C4-2B (cell line): ENCODE measurements around the gene FRMD7.

ENCODE experiments used
- H3K27ac ChIP-seq: fragments of 450-650 bp; 2 replicates; pipeline ENCODE4 v1.5.1; 2017
- ZFX ChIP-seq: fragments of 450-650 bp; IDR thresholded peaks from 2 replicates; pipeline ENCODE4 v1.6.1; 2017
- TF ChIP-seq, protein P1 (sequence below): fragments of 450-650 bp; conservative IDR thresholded peaks from 2 replicates; pipeline ENCODE4 v1.5.1; 2017; ENCODE audit warnings: mild to moderate bottlenecking

FRMD7 gene

GRCh38 chrX:132153166-132153565 is 25.3 kb upstream of the FRMD7 start:
- TF ChIP-seq ZFX, result no peak
- TF ChIP-seq, protein P1, sequence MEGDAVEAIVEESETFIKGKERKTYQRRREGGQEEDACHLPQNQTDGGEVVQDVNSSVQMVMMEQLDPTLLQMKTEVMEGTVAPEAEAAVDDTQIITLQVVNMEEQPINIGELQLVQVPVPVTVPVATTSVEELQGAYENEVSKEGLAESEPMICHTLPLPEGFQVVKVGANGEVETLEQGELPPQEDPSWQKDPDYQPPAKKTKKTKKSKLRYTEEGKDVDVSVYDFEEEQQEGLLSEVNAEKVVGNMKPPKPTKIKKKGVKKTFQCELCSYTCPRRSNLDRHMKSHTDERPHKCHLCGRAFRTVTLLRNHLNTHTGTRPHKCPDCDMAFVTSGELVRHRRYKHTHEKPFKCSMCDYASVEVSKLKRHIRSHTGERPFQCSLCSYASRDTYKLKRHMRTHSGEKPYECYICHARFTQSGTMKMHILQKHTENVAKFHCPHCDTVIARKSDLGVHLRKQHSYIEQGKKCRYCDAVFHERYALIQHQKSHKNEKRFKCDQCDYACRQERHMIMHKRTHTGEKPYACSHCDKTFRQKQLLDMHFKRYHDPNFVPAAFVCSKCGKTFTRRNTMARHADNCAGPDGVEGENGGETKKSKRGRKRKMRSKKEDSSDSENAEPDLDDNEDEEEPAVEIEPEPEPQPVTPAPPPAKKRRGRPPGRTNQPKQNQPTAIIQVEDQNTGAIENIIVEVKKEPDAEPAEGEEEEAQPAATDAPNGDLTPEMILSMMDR, result no peak
- no peak overlapping the region for H3K27ac ChIP-seq

- no peak overlapping the region for H3K27ac ChIP-seq
- TF ChIP-seq, protein P1, result no peak
- no peak for TF ChIP-seq ZFX
Observed at GRCh38 chrX:132146456-132146855, 18.6 kb upstream of the FRMD7 start.

DNA sequence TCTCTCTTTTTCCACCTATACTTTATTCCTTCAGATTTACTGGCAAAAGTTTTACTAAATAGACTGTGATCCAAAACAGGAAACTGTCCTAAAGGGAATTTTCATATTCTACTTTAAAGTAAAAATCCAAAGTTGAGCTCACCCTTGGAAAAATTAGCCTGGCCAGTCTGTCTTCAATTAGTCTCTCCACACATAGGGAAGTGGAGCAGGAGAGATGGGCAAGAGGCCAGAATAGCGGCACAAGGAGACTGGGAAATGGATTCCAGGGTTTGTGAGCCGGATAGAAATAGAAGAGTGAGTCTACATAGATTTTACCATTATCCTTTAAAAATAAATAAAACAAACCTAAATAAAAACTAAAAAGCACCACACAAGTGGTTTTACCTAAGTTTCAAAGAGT is 16.2 kb upstream of the FRMD7 start:
- no peak for TF ChIP-seq ZFX
- TF ChIP-seq, protein P1, result no peak
- no peak overlapping the region for H3K27ac ChIP-seq

- no peak overlapping the region for H3K27ac ChIP-seq
- no peak for TF ChIP-seq ZFX
- TF ChIP-seq, protein P1, result no peak
Observed at GRCh38 chrX:132125906-132126305, 1.9 kb downstream of the FRMD7 start.

- H3K27ac ChIP-seq, result peak overlapping the region; percentile 51
- no peak for TF ChIP-seq ZFX
- TF ChIP-seq, protein P1, result no peak
Observed at GRCh38 chrX:132120913-132121312, 6.9 kb downstream of the FRMD7 start.

DNA sequence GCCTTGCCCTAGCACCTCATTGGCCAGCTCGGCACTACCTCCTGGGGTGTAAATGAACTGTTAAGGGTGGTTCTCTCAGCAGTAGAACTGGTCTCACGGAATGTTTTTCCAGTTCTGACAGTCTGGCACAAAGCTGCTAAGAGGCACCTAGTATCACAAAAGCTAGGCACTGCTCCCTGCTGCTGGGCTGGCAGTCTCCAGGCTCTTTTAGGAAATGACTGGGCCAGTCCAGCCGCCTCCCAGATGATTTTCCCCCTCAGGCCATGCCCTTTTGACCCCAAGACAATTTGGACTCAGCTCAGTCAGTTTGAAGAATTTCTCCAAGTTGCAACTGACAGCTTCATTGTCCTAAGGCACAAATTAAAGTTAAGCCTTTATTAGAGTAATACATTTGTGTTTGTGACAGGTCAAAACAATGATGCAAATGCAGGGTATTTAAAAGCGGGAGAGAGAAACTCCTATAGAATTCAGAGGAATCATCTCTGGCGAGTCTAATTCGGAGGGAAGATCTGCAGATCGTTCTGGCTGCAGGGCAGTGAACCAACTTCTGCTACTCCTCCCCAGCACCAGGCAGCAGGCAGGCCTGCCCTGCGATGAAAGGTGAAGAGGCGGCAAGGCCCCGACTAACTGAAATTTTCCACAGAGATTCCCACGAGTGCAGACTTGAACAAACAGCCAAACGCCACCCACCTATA is 7.9 kb downstream of the FRMD7 start:
- H3K27ac ChIP-seq, result peak overlapping the region; percentile 51

GRCh38 chrX:132119283-132119682 is 8.5 kb downstream of the FRMD7 start:
- TF ChIP-seq ZFX, result no peak
- TF ChIP-seq, protein P1, result no peak
- peak overlapping the region; percentile 51 for H3K27ac ChIP-seq

More for the DNA sequence above, 7.9 kb downstream of the FRMD7 start:
- TF ChIP-seq, protein P1, result no peak
- no peak for TF ChIP-seq ZFX
